Naive thymus-derived CD4-positive, alpha-beta T cell (primary cell): ENCODE results near the gene IL4R. TPM values are rescaled to one million over a fixed set of nuclear protein-coding genes. Genes with fewer than 3 reads are reported as not detected.
A peak's percentile ranks its signal among the peaks of the same experiment; 100 is the strongest.
"Not testable (repeated sequence)": the region's sequence is repeated elsewhere in the genome, so short reads cannot be mapped to it uniquely, and the experiment has no call there.

Source experiments
- ATAC-seq: fragments of 150-1000 bp; cut with Tn5 transposase; 2 replicates; pipeline ENCODE4 v1.10.0; 2021; ENCODE audit warnings: mild to moderate bottlenecking, moderate library complexity
- CTCF ChIA-PET: fragments of 350-600 bp; sonication (Branson Sonifier 250); formaldehyde crosslinking; loops from one replicate; lab custom pipeline; 2021; ENCODE audit warnings: antibody characterized with exemption; lab: Charles Lee
- POLR2A ChIA-PET: fragments of 350-600 bp; sonication (Branson Sonifier 250); formaldehyde crosslinking; loops from one replicate; lab custom pipeline; 2021; ENCODE audit warnings: antibody characterized with exemption, inconsistent platforms; lab: Charles Lee
- DNase-seq, 9 donors: peaks; one replicate each; pipeline versions ENCODE4 v3.0.0 to v3.0.0-alpha.2; 2020 to 2022; ENCODE audit warnings: mixed read lengths in 1 of 9
- H3K27ac ChIP-seq: one replicate; pipeline ENCODE4 v1.7.0; 2013; ENCODE audit warnings: mild to moderate bottlenecking, low read depth, low read length, moderate library complexity
- H3K27me3 ChIP-seq, 2 donors: one replicate each; pipeline ENCODE4 v1.7.0; 2013; ENCODE audit warnings: low read length in 2 of 2, mild to moderate bottlenecking in 2 of 2, moderate library complexity in 2 of 2; ENCODE audit not compliant: control insufficient read depth in 2 of 2, insufficient read depth in 2 of 2
- H3K36me3 ChIP-seq, 3 experiments: 1 replicate in 2 of 3; 2 replicates in 1 of 3; pipeline ENCODE4 v1.7.0; 2013; ENCODE audit warnings: low read length in 3 of 3, mild to moderate bottlenecking in 3 of 3, moderate library complexity in 1 of 3; ENCODE audit not compliant: insufficient read depth in 3 of 3, control insufficient read depth in 2 of 3
- H3K4me1 ChIP-seq, 2 donors: one replicate each; pipeline ENCODE4 v1.7.0; 2013; ENCODE audit warnings: low read length in 2 of 2, mild to moderate bottlenecking in 2 of 2, moderate library complexity in 1 of 2; ENCODE audit not compliant: control insufficient read depth in 2 of 2, insufficient read depth in 2 of 2
- H3K4me3 ChIP-seq: 2 replicates; pipeline ENCODE4 v1.7.0; 2013; ENCODE audit warnings: mild to moderate bottlenecking, low read length
- H3K9me3 ChIP-seq, 3 experiments: 1 replicate in 2 of 3; 2 replicates in 1 of 3; pipeline ENCODE4 v1.7.0; 2013; ENCODE audit warnings: low read length in 3 of 3; ENCODE audit not compliant: control insufficient read depth in 2 of 3
- H3K27ac Mint-ChIP-seq, 9 donors: one replicate each; pipeline ENCODE4 v1.8.0; 2020 to 2022; ENCODE audit warnings: mixed read lengths in 9 of 9, mild to moderate bottlenecking in 8 of 9, moderate library complexity in 5 of 9, inconsistent platforms in 2 of 9
- H3K27me3 Mint-ChIP-seq, 5 donors: one replicate each; pipeline ENCODE4 v1.8.0; 2021 to 2022; ENCODE audit warnings: mixed read lengths in 5 of 5, mild to moderate bottlenecking in 1 of 5
- H3K36me3 Mint-ChIP-seq, 5 donors: one replicate each; pipeline ENCODE4 v1.8.0; 2020 to 2022; ENCODE audit warnings: mixed read lengths in 5 of 5, mild to moderate bottlenecking in 3 of 5, inconsistent platforms in 1 of 5
- H3K4me1 Mint-ChIP-seq, 7 donors: one replicate each; pipeline ENCODE4 v1.8.0; 2020 to 2022; ENCODE audit warnings: mixed read lengths in 7 of 7, mild to moderate bottlenecking in 3 of 7, inconsistent platforms in 1 of 7
- H3K4me3 Mint-ChIP-seq, 10 donors: one replicate each; pipeline ENCODE4 v1.8.0; 2020 to 2022; ENCODE audit warnings: mild to moderate bottlenecking in 10 of 10, mixed read lengths in 10 of 10, moderate library complexity in 6 of 10, inconsistent platforms in 2 of 10
- H3K9me3 Mint-ChIP-seq, 11 donors: one replicate each; pipeline ENCODE4 v1.8.0; 2020 to 2022; ENCODE audit warnings: mixed read lengths in 11 of 11, mild to moderate bottlenecking in 4 of 11, inconsistent platforms in 1 of 11, moderate library complexity in 1 of 11
- intact Hi-C, 2 donors: fragments of 100-400 bp; cut with micrococcal nuclease; formaldehyde crosslinking; loops; one replicate each; pipeline ENCODE4 v1.15.1; 2023
- polyA plus RNA-seq, 2 donors: library from polyadenylated mRNA; unstranded; fragments of 300-500 nt; fragmentation: Illumina TruSeq; gene quantifications; one replicate each; pipeline ENCODE4 v1.2.3, GENCODE V29; 2021
- total RNA-seq, 6 experiments: library from RNA in 5 of 6; stranded (reverse) in 5 of 6; gene quantifications; 1 replicate in 5 of 6; 2 replicates in 1 of 6; pipeline ENCODE4 v1.2.3 and lab custom pipeline; 2021 to 2026

The IL4R gene
- total and polyA plus RNA-seq, 7 experiments from 2014 or later = 99.8 to 498 (median 176) TPM

GRCh38 chr16:27326738-27327585 lies 13.2 kb downstream of the IL4R start:
- peak overlapping the region; percentile 56 for H3K27ac ChIP-seq
- DNase-seq (peak in 8 of 9 donors; percentile 37 to 53 (median 46)), ATAC-seq (peak; percentile 73)
- H3K9me3 Mint-ChIP-seq = no peaks in the 10 kb centered on the region
- no peaks in the 10 kb centered on the region for H3K27me3 ChIP-seq
- peak overlapping the region; percentile 44 to 79 (median 68) for H3K4me3 Mint-ChIP-seq
- peaks cover 53 to 94% (median 87%) of the 10 kb centered on the region in 7 donors for H3K4me1 Mint-ChIP-seq
- peak overlapping the region; percentile 19 for H3K4me3 ChIP-seq
- H3K9me3 ChIP-seq = no peaks in the 10 kb centered on the region
- H3K4me1 ChIP-seq = peaks cover 24 to 66% of the 10 kb centered on the region in 2 donors
- H3K36me3 Mint-ChIP-seq = peaks cover 0 to 63% (median 25%) of the 10 kb centered on the region in 5 donors
- H3K27ac Mint-ChIP-seq = peak overlapping the region; percentile 79 to 94 (median 89)
- intact Hi-C loops = loop anchor here (1.0 kb wide), 3 partner anchors 8 to 92 kb away; no protein-coding TSS in a partner anchor
- H3K36me3 ChIP-seq = peaks cover 0 to 34% (median 0%) of the 10 kb centered on the region in 3 experiments
- no peaks in the 10 kb centered on the region for H3K27me3 Mint-ChIP-seq
- ChIA-PET CTCF (interaction anchor here (0.8 to 1.2 kb wide), 4 partner anchors 11 to 147 kb away, joined by 3 read pairs; no protein-coding TSS in a partner anchor), POLR2A (interaction anchor here (0.9 to 1.5 kb wide), 3 partner anchors 9 to 140 kb away, joined by 3 to 4 read pairs (median 3); no protein-coding TSS in a partner anchor)

DNA sequence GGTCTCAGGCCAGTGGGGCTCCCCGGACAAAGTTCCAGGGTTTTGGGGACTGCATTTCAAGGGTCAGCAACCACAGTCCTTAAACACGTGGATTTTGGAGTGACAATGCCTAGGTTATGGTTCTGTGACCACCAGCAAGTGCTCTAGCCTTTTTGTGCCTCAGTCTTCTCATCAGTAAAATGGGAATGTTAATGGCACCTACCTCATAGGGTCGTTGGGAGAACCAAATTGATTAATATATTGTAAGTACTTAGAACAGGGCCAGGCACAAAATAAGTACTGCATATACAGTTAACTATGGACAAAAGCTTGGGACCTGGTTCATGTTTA lies 13.8 kb downstream of the IL4R start:
- Histone ChIP-seq H3K4me3 (no peak overlapping the region), H3K27ac (peak overlapping the region; percentile 56), H3K36me3 (peaks cover 0 to 38% (median 0%) of the 10 kb centered on the region in 3 experiments), H3K4me1 (peaks cover 24 to 61% of the 10 kb centered on the region in 2 donors), H3K27me3 (no peaks in the 10 kb centered on the region), H3K9me3 (no peaks in the 10 kb centered on the region)
- H3K4me1 Mint-ChIP-seq = peaks cover 47 to 94% (median 87%) of the 10 kb centered on the region in 7 donors
- no peaks in the 10 kb centered on the region for H3K9me3 Mint-ChIP-seq
- intact Hi-C loops = loop anchor here (1.0 kb wide), 3 partner anchors 8 to 92 kb away; no protein-coding TSS in a partner anchor
- ATAC-seq (no peak), DNase-seq (no peak)
- peaks cover 0 to 63% (median 30%) of the 10 kb centered on the region in 5 donors for H3K36me3 Mint-ChIP-seq
- H3K27ac Mint-ChIP-seq = peak overlapping the region; percentile 79 to 94 (median 89)
- H3K4me3 Mint-ChIP-seq = peak overlapping the region; percentile 44 to 79 (median 68)
- CTCF ChIA-PET = interaction anchor here (1.1 kb wide), 1 partner anchor 11 kb away, joined by 3 read pairs; no protein-coding TSS in a partner anchor
- H3K27me3 Mint-ChIP-seq = no peaks in the 10 kb centered on the region
- POLR2A ChIA-PET = interaction anchor here (0.6 to 0.8 kb wide), 3 partner anchors 38 to 103 kb away, joined by 3 read pairs; no protein-coding TSS in a partner anchor

GRCh38 chr16:27328937-27329336 lies 15.2 kb downstream of the IL4R start:
- Histone ChIP-seq H3K4me1 (peaks cover 24 to 47% of the 10 kb centered on the region in 2 donors), H3K9me3 (no peaks in the 10 kb centered on the region), H3K27me3 (no peaks in the 10 kb centered on the region), H3K4me3 (no peak overlapping the region), H3K36me3 (peaks cover 0 to 42% (median 6%) of the 10 kb centered on the region in 3 experiments), H3K27ac (peak overlapping the region; percentile 44)
- ChIA-PET CTCF (interaction anchor here (1.3 kb wide), 1 partner anchor 94 kb away, joined by 4 read pairs; no protein-coding TSS in a partner anchor), POLR2A (interaction anchor here (0.7 to 1.4 kb wide), 5 partner anchors 7 to 98 kb away, joined by 3 to 4 read pairs (median 3); no protein-coding TSS in a partner anchor)
- Mint-ChIP-seq H3K4me3 (peak overlapping the region in 8 of 10 donors; percentile 2 to 72 (median 43)), H3K9me3 (peaks cover 0 to under 1% (median 0%) of the 10 kb centered on the region in 11 donors), H3K27me3 (no peaks in the 10 kb centered on the region), H3K36me3 (peaks cover 0 to 56% (median 35%) of the 10 kb centered on the region in 5 donors), H3K27ac (peak overlapping the region; percentile 30 to 94 (median 89)), H3K4me1 (peaks cover 37 to 93% (median 82%) of the 10 kb centered on the region in 7 donors)
- ATAC-seq (no peak), DNase-seq (no peak)
- intact Hi-C loops = no loop called here

- intact Hi-C loops, H3K9me3 ChIP-seq, H3K9me3 Mint-ChIP-seq, H3K4me3 ChIP-seq, DNase-seq, H3K27me3 Mint-ChIP-seq, ATAC-seq, H3K27me3 ChIP-seq: not testable (repeated sequence)
- POLR2A ChIA-PET = interaction anchor here (0.7 to 1.4 kb wide), 5 partner anchors 8 to 99 kb away, joined by 3 to 4 read pairs (median 3); no protein-coding TSS in a partner anchor
- CTCF ChIA-PET = interaction anchor here (0.6 to 1.3 kb wide), 4 partner anchors 94 to 1304 kb away, joined by 3 to 7 read pairs (median 4); no protein-coding TSS in a partner anchor
- peaks cover 0 to 56% (median 40%) of the 10 kb centered on the region in 5 donors for H3K36me3 Mint-ChIP-seq
- H3K27ac ChIP-seq = peak overlapping the region; percentile 44
- peaks cover 20 to 41% of the 10 kb centered on the region in 2 donors for H3K4me1 ChIP-seq
- H3K4me3 Mint-ChIP-seq = peak overlapping the region in 8 of 10 donors; percentile 7 to 72 (median 46)
- peak overlapping the region; percentile 48 to 94 (median 89) for H3K27ac Mint-ChIP-seq
- H3K4me1 Mint-ChIP-seq = peaks cover 37 to 93% (median 81%) of the 10 kb centered on the region in 7 donors
- H3K36me3 ChIP-seq = peaks cover 0 to 43% (median 6%) of the 10 kb centered on the region in 3 experiments
Measured at GRCh38 chr16:27329376-27330079, 15.8 kb downstream of the IL4R start.

DNA sequence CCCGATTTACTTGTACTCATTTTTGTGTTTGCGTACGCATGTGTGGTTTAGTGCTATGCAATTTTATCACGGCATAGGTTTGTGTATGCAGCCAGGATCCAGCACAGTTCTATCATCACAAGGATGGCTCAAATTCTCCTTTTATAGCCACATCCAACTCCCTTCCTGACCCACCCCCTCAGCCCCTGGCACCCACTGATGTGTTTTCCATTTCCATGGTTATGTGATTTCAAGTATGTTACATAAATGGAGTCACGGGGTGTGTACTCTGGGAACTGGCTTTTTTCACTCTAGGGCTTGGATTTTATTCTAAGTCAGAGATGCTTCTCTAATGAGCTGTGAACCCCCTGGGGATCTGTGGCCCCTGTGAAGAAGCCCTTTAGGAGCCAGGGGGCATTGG lies 16.8 kb downstream of the IL4R start:
- no peaks in the 10 kb centered on the region for H3K9me3 ChIP-seq
- H3K36me3 ChIP-seq = peaks cover 0 to 45% (median 6%) of the 10 kb centered on the region in 3 experiments
- DNase-seq (no peak), ATAC-seq (no peak)
- ChIA-PET POLR2A (interaction anchor here (0.7 to 1.4 kb wide), 2 partner anchors 9 to 19 kb away, joined by 3 read pairs; no protein-coding TSS in a partner anchor), CTCF (interaction anchor here (0.6 to 1.2 kb wide), 2 partner anchors 37 to 1305 kb away, joined by 3 to 4 read pairs; no protein-coding TSS in a partner anchor)
- Mint-ChIP-seq H3K9me3 (peaks cover 0 to 3% (median 0%) of the 10 kb centered on the region in 11 donors), H3K4me1 (peaks cover 46 to 94% (median 86%) of the 10 kb centered on the region in 7 donors), H3K36me3 (peaks cover 2 to 64% (median 47%) of the 10 kb centered on the region in 5 donors), H3K27ac (peak overlapping the region in 8 of 9 donors; percentile 25 to 94 (median 84)), H3K27me3 (no peaks in the 10 kb centered on the region), H3K4me3 (peak overlapping the region in 4 of 10 donors; percentile 0 to 66 (median 32))
- intact Hi-C loops = no loop called here
- no peaks in the 10 kb centered on the region for H3K27me3 ChIP-seq
- peaks cover 20 to 42% of the 10 kb centered on the region in 2 donors for H3K4me1 ChIP-seq
- peak overlapping the region; percentile 14 for H3K27ac ChIP-seq
- H3K4me3 ChIP-seq = no peak overlapping the region
